SK-N-MC (cell line): Measurements from ENCODE around the gene TARP.

Experiments
- DNase-seq: peaks from one replicate; pipeline ENCODE4 v3.0.0-alpha.2; 2011; ENCODE audit warnings: low read depth, low spot score
- H3K27ac ChIP-seq: fragments of 200-600 bp; sonication (generic); 2 replicates; pipeline ENCODE4 v1.5.1; 2016; ENCODE audit warnings: mixed run types
- H3K36me3 ChIP-seq: fragments of 200-600 bp; sonication (generic); 2 replicates; pipeline ENCODE4 v1.6.1; 2017; ENCODE audit warnings: antibody characterized with exemption, low read length, mixed read lengths; ENCODE audit not compliant: insufficient read depth
- H3K4me3 ChIP-seq: fragments of 200-600 bp; sonication (generic); 2 replicates; pipeline ENCODE4 v1.5.1; 2016
- H3K9ac ChIP-seq: fragments of 200-600 bp; sonication (generic); 2 replicates; pipeline ENCODE4 v1.8.0; 2017; ENCODE audit warnings: mixed run types, mixed read lengths; ENCODE audit not compliant: insufficient read length
- H3K9me3 ChIP-seq: fragments of 200-600 bp; sonication (generic); 2 replicates; pipeline ENCODE4 v1.6.1; 2017; ENCODE audit warnings: low read depth, mild to moderate bottlenecking, antibody characterized with exemption, low read length, moderate library complexity, mixed read lengths
- EZH2 ChIP-seq: fragments of 200-600 bp; sonication (generic); IDR thresholded peaks from one replicate; pipeline ENCODE4 v1.6.1; 2017; ENCODE audit warnings: antibody characterized with exemption
- FOXP2 ChIP-seq: optimal IDR thresholded peaks from 2 replicates; pipeline ENCODE3; 2011; ENCODE audit warnings: mild to moderate bottlenecking, moderate library complexity; ENCODE audit not compliant: insufficient read depth; ENCODE audit errors: extremely low read length, control extremely low read depth
- POLR2AphosphoS5 ChIP-seq: IDR thresholded peaks from 2 replicates; pipeline ENCODE4 v1.6.1; 2012; ENCODE audit warnings: mild to moderate bottlenecking, low read depth, low read length, borderline replicate concordance

TARP gene

DNA sequence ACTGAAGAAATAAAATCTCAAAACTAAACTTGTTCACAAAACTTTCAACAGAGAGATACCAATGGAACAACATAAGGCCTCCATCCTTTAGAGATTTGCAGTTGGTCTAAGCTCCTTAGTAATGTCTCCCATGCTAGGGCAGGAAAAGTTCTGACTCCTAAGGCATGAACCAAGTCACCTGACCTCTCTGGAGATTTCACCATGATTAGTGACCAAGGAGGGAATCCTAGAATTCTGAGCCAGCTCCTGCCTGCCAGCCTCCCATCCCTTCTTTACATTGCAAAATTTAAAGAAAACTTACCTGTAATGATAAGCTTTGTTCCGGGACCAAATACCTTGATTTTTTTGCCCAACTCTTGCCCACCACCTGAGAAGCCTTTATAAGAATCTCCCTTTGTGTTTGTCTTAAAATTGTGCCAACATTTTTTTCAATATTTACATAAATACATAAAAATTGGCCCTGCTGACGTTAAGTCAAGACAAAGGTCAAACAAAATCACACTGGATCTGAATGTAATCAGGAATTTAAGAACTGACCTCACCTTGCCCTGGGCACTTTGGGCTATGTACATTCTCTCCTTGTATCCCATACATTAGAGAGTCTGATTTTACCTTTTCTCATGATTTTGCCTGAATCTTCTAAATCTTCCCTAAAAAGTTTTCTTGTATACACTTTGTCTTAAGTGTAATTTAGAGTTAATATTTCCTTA is at the start of gene TARP:
TSS of gene TARP (minus strand) at position 351 of the 710 bp plus-strand sequence.
- H3K27ac ChIP-seq: no peak within 1 kb of the TSS

DNA sequence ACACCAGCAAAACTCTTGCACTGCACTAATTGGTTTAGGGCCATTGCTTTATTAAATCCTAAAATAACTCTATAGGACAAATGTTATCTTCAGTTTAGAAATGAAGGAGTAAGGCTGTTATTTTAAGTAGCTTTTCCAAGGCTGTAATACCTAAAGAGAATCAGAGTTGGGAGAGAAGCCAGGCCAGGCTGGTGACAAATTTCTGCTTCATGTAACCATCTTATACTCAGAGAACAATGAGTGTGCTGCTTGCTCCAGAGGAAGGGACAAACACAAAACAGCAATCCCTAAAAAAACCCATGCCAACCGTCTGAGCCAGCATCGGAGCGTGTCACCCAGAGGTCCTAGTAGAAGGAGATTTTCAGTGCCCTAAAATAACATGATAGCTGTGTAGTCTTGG is 49.7 kb upstream of the TARP start:
- Histone ChIP-seq H3K4me3 (no peak overlapping the region), H3K9me3 (no peaks in the 10 kb centered on the region), H3K36me3 (no peaks in the 10 kb centered on the region), H3K27ac (no peak overlapping the region), H3K9ac (no peak overlapping the region)
- no peak for TF ChIP-seq POLR2AphosphoS5
- no peak for TF ChIP-seq FOXP2
- TF ChIP-seq EZH2: no peak
- DNase-seq: no peak

More for the DNA sequence above, at the start of gene TARP:
- no peaks in the 10 kb centered on the region for H3K36me3 ChIP-seq
- no peak within 1 kb of the TSS for H3K4me3 ChIP-seq
- no peak within 1 kb of the TSS for H3K9ac ChIP-seq
- TF ChIP-seq EZH2: no peak
- no peak for TF ChIP-seq FOXP2
- no peak for TF ChIP-seq POLR2AphosphoS5
- H3K9me3 ChIP-seq: no peaks in the 10 kb centered on the region
- DNase-seq: no peak

DNA sequence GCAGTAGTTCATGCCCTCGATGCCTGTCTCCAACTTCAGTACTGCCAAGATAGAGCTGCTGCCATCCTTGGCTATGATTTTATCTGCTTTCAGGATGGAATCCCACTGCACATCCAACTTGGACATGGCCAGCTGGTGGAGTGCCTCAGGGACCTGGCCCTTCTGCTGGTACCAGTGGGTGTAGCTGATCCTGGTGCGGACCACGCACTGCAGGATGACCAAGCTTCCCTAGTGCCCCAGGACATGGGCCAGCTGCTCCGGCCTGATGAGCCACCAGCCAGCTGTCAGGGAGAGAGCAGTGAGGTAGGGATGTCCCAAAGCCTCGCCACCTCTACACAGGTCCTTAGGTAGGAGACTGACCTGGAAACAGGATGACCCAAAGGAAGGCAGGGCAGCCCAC is 49.0 kb upstream of the TARP start:
- no peak overlapping the region for H3K27ac ChIP-seq
- DNase-seq: no peak
- TF ChIP-seq FOXP2 (no peak), POLR2AphosphoS5 (no peak), EZH2 (no peak)
- H3K9me3 ChIP-seq: no peaks in the 10 kb centered on the region
- H3K36me3 ChIP-seq: no peaks in the 10 kb centered on the region
- no peak overlapping the region for H3K9ac ChIP-seq
- no peak overlapping the region for H3K4me3 ChIP-seq

DNA sequence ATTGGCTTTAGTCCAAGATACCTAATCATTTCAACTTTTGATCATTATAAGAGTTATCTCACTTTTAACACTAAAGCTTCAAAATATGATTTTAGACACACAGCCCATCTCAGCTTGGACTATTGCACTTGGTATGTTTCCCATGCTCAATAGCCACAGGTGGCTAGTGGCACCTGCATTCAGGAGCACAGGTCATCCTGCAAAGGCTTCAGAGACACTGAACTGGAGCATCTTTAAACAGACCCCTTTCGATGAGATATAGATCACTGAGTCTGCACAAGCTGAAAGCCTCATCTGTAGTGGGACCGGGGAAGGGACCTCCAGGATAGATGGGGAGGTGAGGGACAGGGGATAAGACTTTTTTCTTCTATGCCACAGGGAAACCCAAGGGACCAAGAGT is 48.5 kb upstream of the TARP start:
- Histone ChIP-seq H3K27ac (no peak overlapping the region), H3K9me3 (no peaks in the 10 kb centered on the region), H3K36me3 (no peaks in the 10 kb centered on the region), H3K9ac (no peak overlapping the region), H3K4me3 (no peak overlapping the region)
- no peak for DNase-seq
- TF ChIP-seq EZH2 (no peak), FOXP2 (no peak), POLR2AphosphoS5 (no peak)

DNA sequence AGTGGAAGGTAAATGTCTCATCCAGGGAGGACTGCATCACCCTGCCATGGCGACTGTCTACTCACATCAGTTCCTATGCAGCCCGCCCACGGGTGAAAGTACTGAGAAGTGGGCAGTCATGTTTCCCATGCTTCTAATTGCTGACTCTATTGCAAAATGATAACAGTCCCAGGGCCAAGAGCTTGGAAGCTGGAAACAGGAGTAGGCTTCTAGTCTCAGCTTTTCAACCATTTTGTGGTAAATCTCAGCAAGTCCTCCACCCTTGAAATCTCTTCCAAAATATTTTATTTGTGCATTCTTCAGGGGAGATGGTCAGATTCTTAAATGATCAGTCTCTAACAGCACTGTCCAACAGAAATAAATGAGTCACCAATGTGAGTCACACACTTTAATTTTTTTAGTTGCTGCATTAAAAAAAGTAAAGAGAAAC is 48.1 kb upstream of the TARP start:
- H3K4me3 ChIP-seq: no peak overlapping the region

DNA sequence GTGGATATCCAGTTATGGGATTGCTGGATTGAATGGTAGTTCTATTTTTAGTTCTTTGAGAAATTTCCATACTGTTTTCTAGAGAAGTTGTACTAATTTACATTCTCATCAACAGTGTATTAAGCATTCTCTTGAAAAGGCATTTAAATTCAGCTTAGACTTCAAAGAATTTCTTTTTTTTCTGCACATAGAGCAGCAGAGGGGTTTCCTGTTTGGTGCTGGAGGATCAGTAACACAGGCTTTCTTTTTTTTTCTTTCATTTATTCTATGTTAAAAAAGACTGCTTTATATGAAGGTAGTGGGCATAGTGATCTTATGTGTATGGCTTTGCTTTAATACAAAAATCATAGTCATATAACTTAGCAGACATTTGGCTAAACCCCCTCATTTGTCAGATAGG is 47.6 kb upstream of the TARP start:
- Histone ChIP-seq H3K9me3 (no peaks in the 10 kb centered on the region), H3K27ac (no peak overlapping the region), H3K4me3 (no peak overlapping the region), H3K9ac (no peak overlapping the region), H3K36me3 (no peaks in the 10 kb centered on the region)
- DNase-seq: no peak
- TF ChIP-seq FOXP2 (no peak), POLR2AphosphoS5 (no peak), EZH2 (no peak)

More for the DNA sequence above, 48.1 kb upstream of the TARP start:
- H3K9me3 ChIP-seq: no peaks in the 10 kb centered on the region
- H3K9ac ChIP-seq: no peak overlapping the region
- H3K36me3 ChIP-seq: no peaks in the 10 kb centered on the region
- H3K27ac ChIP-seq: no peak overlapping the region
- TF ChIP-seq EZH2: no peak
- TF ChIP-seq POLR2AphosphoS5: no peak
- TF ChIP-seq FOXP2: no peak
- DNase-seq: no peak

DNA sequence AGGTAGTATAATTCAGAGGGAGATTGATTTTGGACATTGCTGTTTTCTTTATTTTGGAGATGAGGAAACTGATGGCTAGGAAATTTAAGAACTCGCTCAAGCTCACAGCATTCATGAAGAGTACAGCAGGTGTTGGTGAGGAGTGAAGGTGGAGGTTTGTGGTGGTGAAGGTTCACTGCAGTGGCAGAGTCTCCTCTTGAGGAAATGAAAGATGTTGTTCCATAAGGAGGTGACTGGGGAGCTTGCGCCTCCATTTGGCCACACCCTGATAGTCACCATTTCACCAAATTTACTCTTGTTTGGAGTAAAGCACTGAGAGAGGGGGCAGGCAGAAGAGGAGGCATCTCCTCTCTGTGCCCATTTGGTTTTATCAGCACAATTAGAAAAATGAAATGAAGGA is 46.4 kb upstream of the TARP start:
- no peaks in the 10 kb centered on the region for H3K9me3 ChIP-seq
- no peak overlapping the region for H3K27ac ChIP-seq
- H3K9ac ChIP-seq: no peak overlapping the region
- TF ChIP-seq POLR2AphosphoS5: no peak
- TF ChIP-seq EZH2: no peak
- TF ChIP-seq FOXP2: no peak
- no peaks in the 10 kb centered on the region for H3K36me3 ChIP-seq
- DNase-seq: no peak
- H3K4me3 ChIP-seq: no peak overlapping the region

DNA sequence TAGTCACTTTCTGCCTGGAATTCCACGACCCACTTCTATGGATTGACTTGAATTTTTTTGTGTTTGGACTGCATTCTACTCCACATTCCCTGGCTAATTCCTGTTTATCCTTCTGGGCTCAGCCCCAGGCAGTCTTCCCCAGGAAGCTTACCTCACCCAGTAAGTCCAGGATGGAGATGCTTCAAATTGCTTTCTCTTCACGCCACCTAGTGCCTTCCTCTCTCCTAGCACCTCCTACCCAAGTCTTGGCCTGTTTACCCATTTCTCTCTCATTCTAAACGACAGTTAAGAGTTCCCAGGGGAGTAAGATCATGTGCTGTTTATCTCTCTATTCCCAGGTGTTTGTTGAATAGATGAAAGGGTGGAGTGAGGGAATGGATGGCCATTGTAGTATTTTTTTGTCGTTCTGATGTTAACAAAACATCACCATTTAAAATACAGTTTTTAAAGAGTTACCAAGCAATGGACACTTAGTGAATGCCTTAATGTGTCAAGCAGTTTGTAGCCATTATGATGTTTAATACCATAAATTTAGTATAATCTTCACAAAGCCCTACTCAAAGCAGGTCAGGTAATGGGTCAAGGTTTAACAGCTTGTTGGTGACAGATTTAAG is 45.5 kb upstream of the TARP start:
- H3K36me3 ChIP-seq: no peaks in the 10 kb centered on the region
- no peaks in the 10 kb centered on the region for H3K9me3 ChIP-seq
- H3K9ac ChIP-seq: no peak overlapping the region
- DNase-seq: peak; percentile 10
- H3K4me3 ChIP-seq: no peak overlapping the region
- TF ChIP-seq FOXP2 (no peak), POLR2AphosphoS5 (no peak), EZH2 (no peak)
- H3K27ac ChIP-seq: no peak overlapping the region

DNA sequence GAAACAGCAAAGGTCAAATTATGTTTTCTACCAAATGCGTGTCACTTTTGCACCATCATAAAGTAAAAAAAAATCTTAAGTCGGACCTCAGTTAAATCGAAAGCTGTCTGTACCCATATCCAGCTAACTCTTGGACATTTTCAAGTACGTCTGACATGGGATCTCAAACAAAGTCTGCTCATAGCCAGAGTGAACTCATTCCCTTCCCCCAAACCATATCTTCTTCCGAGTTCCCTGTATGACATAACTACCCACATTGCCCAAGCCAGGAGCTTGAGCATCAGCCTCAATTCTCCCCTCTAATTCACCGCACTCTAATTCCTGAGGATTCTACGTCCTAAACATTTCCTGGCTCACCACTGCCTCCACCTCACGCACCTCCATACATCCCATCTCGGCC is 44.8 kb upstream of the TARP start:
- no peak for DNase-seq
- H3K4me3 ChIP-seq: no peak overlapping the region
- H3K27ac ChIP-seq: no peak overlapping the region
- H3K36me3 ChIP-seq: no peaks in the 10 kb centered on the region
- H3K9ac ChIP-seq: no peak overlapping the region
- TF ChIP-seq POLR2AphosphoS5: no peak
- TF ChIP-seq FOXP2: no peak
- TF ChIP-seq EZH2: no peak
- H3K9me3 ChIP-seq: no peaks in the 10 kb centered on the region

DNA sequence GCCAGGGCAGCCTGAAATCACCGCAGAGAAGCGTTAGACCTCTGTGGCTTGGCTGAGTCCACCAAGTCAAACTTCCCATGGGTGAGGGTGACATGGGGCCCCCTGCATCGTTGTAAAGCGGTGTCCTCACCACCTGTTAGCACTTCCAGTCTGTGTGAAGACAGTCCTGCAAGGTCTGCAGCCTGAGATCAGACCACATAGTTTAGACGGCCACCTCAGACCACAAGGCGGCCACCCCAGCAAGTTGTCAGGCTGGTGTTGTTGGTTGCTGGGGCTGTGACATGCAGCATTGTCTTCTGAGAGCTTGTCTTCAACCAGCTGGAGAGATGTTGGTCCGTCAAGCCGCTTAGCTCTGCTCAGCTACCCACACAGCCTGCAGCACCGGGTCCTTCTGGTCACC is 44.1 kb upstream of the TARP start:
- Histone ChIP-seq H3K27ac (no peak overlapping the region), H3K9me3 (no peaks in the 10 kb centered on the region), H3K9ac (no peak overlapping the region), H3K36me3 (no peaks in the 10 kb centered on the region), H3K4me3 (no peak overlapping the region)
- TF ChIP-seq FOXP2: no peak
- no peak for TF ChIP-seq EZH2
- no peak for TF ChIP-seq POLR2AphosphoS5
- DNase-seq: no peak
